T-cell (primary cell): ENCODE results near the gene NDUFS6. TPM values are rescaled to one million over a fixed set of nuclear protein-coding genes. Genes with fewer than 3 reads are reported as not detected.

Experiments
- ATAC-seq, 4 experiments: fragments of 200-7000 bp in 3 of 4; fragments of 150-1000 bp in 1 of 4; cut with Tn5 transposase; replicated peaks in 1 of 4; 1 replicate in 3 of 4; 2 replicates in 1 of 4; pipeline ENCODE4 v1.10.0; 2021; ENCODE audit warnings: moderate library complexity in 3 of 4, mild to moderate bottlenecking in 2 of 4, moderate number of reproducible peaks in 1 of 4
- CTCF ChIA-PET, 2 donors: fragments of 300-600 bp; sonication (Branson Sonifier 250); formaldehyde crosslinking; loops; one replicate each; lab custom pipeline; 2022; ENCODE audit warnings: antibody characterized with exemption in 2 of 2; lab: Charles Lee
- POLR2A ChIA-PET, 2 donors: fragments of 300-600 bp; sonication (Branson Sonifier 250); formaldehyde crosslinking; loops; one replicate each; lab custom pipeline; 2022; ENCODE audit warnings: antibody characterized with exemption in 2 of 2; lab: Charles Lee
- DNase-seq, 35 experiments: peaks; one replicate each; pipeline versions ENCODE4 v3.0.0 to v3.0.0-alpha.2; 2013 to 2023
- H3K27ac ChIP-seq: one replicate; pipeline ENCODE4 v1.5.1; 2013; ENCODE audit warnings: low read length
- H3K27me3 ChIP-seq, 2 experiments: replicated peaks in 1 of 2; 1 replicate in 1 of 2; 2 replicates in 1 of 2; pipeline versions ENCODE4 v1.6.1 to v1.7.0; 2013; ENCODE audit warnings: low read length in 1 of 2, mixed read lengths in 1 of 2; ENCODE audit not compliant: control insufficient read depth in 2 of 2, insufficient read depth in 2 of 2; ENCODE audit errors: extremely low read depth in 1 of 2
- H3K36me3 ChIP-seq, 2 donors: 1 replicate in 1 of 2; 2 replicates in 1 of 2; pipeline versions ENCODE4 v1.6.1 to v1.7.0; 2013; ENCODE audit warnings: low read length in 1 of 2; ENCODE audit not compliant: control insufficient read depth in 2 of 2, insufficient read depth in 1 of 2; ENCODE audit errors: extremely low read depth in 1 of 2
- H3K4me1 ChIP-seq, 2 experiments: 1 replicate in 1 of 2; 2 replicates in 1 of 2; pipeline versions ENCODE4 v1.6.1 to v1.7.0; 2013; ENCODE audit warnings: low read length in 2 of 2, mixed read lengths in 1 of 2; ENCODE audit not compliant: insufficient read depth in 2 of 2, control insufficient read depth in 1 of 2; ENCODE audit errors: extremely low read depth in 1 of 2
- H3K4me3 ChIP-seq, 2 donors: 1 replicate in 1 of 2; 2 replicates in 1 of 2; pipeline versions ENCODE4 v1.5.1 to v1.7.0; 2013; ENCODE audit warnings: mild to moderate bottlenecking in 2 of 2, low read length in 1 of 2, moderate library complexity in 1 of 2; ENCODE audit not compliant: control insufficient read depth in 1 of 2; ENCODE audit errors: extremely low read depth in 1 of 2
- H3K9me3 ChIP-seq: 2 replicates; pipeline ENCODE4 v1.7.0; 2013
- H3K27ac Mint-ChIP-seq, 2 donors: one replicate each; pipeline ENCODE4 v1.8.0; 2020 to 2021; ENCODE audit warnings: mild to moderate bottlenecking in 2 of 2, mixed read lengths in 2 of 2
- H3K27me3 Mint-ChIP-seq, 2 donors: one replicate each; pipeline ENCODE4 v1.8.0; 2021 to 2022; ENCODE audit warnings: mixed read lengths in 2 of 2
- H3K36me3 Mint-ChIP-seq: one replicate; pipeline ENCODE4 v1.8.0; 2021; ENCODE audit warnings: mixed read lengths
- H3K4me1 Mint-ChIP-seq, 3 donors: one replicate each; pipeline ENCODE4 v1.8.0; 2020 to 2022; ENCODE audit warnings: mixed read lengths in 3 of 3, mild to moderate bottlenecking in 1 of 3
- H3K4me3 Mint-ChIP-seq, 3 donors: one replicate each; pipeline ENCODE4 v1.8.0; 2020 to 2022; ENCODE audit warnings: mild to moderate bottlenecking in 3 of 3, mixed read lengths in 3 of 3, moderate library complexity in 3 of 3
- H3K9me3 Mint-ChIP-seq, 3 donors: one replicate each; pipeline ENCODE4 v1.8.0; 2020 to 2022; ENCODE audit warnings: mixed read lengths in 3 of 3
- WGBS: methylation state at CpG from one replicate; pipeline ENCODE4 v1.1.5; 2013; ENCODE audit warnings: missing lambda C conversion rate; ENCODE audit not compliant: insufficient coverage; 5-methylcytosine and 5-hydroxymethylcytosine counted together
- total RNA-seq, 35 experiments: library from RNA in 6 of 35; stranded (reverse) in 6 of 35; fragments of 120-200 nt in 1 of 35; gene quantifications; one replicate each; pipeline versions ENCODE4 v1.2.1 to v1.2.4 and lab custom pipeline; 2013 to 2026

Gene NDUFS6
- total RNA-seq, 5 donors from 2014 or later (not counting 1 experiment from before 2014, with no cell fraction given), result 16.4 to 21.7 (median 18.8) TPM

DNA sequence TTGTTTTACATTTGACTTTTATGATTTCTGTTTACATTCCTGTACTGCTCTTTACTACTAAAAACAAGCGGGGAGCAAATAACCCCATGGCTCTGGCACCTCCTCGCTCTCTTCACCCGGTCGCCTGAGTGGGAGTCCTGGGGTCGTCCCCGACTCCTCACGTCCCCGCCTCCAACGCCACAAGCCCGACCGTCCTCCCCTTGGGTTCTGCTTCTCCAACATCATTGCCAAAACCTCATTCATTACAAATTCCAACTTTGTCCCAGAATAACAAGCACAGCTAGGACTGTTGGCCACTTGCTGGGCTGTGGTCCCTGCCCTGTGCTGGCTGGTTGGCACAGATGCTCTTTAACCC is 36.6 kb upstream of the NDUFS6 start:
- Histone ChIP-seq H3K4me1 (no peaks in the 10 kb centered on the region), H3K27me3 (peaks cover 0 to 69% of the 10 kb centered on the region in 2 experiments), H3K27ac (no peak overlapping the region), H3K9me3 (no peaks in the 10 kb centered on the region), H3K36me3 (no peaks in the 10 kb centered on the region), H3K4me3 (no peak overlapping the region)
- Mint-ChIP-seq H3K4me1 (no peaks in the 10 kb centered on the region), H3K36me3 (no peaks in the 10 kb centered on the region), H3K27me3 (peaks cover 15 to 37% of the 10 kb centered on the region in 2 donors), H3K9me3 (no peaks in the 10 kb centered on the region), H3K4me3 (no peak overlapping the region), H3K27ac (peak overlapping the region in 1 of 2 donors; percentile 43)
- WGBS, result 83% methylated on average over 11 of the region's 11 CpGs
- POLR2A ChIA-PET, result no interaction called here
- DNase-seq, result no peak
- ATAC-seq, result no peak
- CTCF ChIA-PET, result no interaction called here

DNA sequence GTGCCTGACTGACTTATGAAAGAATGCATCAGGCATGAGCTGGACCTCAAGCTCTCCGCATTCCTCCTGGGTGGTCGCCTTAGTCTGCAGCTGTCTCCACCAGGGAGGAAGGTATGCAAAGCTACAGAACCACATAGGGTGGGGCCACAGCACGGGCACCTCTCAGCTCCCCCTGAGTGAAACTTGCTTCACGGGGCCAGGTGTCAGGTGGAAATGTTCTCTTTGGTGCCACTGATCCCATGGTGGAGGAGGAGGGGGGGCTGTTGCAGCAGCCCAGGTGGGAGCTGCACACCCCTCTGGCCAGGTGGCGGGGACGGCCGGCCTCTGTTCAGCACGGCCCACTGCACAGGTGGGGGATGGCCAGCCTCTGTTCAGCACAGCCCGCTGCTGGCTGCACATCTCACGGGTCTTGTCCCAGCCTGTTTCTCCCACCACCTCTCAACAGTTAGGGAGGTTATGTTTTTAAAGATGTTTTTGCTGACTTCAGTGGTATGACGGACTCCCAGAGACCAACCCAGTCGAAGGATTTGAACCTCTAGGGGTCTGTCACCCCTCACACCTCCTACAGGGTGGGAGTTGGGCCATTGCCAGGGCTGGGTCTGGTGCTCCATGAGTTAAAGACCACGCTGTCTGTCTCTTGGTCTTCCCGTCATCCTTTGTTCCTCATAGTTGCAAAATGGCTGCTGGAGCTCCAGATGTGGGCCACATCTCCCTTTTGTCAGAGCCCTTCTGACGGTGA is 35.9 kb upstream of the NDUFS6 start:
- Histone ChIP-seq H3K36me3 (no peaks in the 10 kb centered on the region), H3K4me3 (no peak overlapping the region), H3K4me1 (no peaks in the 10 kb centered on the region), H3K27ac (no peak overlapping the region), H3K9me3 (no peaks in the 10 kb centered on the region), H3K27me3 (peaks cover 0 to 74% of the 10 kb centered on the region in 2 experiments)
- Mint-ChIP-seq H3K4me3 (no peak overlapping the region), H3K36me3 (no peaks in the 10 kb centered on the region), H3K4me1 (no peaks in the 10 kb centered on the region), H3K27me3 (peaks cover 15 to 39% of the 10 kb centered on the region in 2 donors), H3K27ac (no peak overlapping the region), H3K9me3 (no peaks in the 10 kb centered on the region)
- CTCF ChIA-PET, result no interaction called here
- ATAC-seq (no peak), DNase-seq (no peak)
- POLR2A ChIA-PET, result no interaction called here
- 86% methylated on average over 6 of the region's 15 CpGs for WGBS

DNA sequence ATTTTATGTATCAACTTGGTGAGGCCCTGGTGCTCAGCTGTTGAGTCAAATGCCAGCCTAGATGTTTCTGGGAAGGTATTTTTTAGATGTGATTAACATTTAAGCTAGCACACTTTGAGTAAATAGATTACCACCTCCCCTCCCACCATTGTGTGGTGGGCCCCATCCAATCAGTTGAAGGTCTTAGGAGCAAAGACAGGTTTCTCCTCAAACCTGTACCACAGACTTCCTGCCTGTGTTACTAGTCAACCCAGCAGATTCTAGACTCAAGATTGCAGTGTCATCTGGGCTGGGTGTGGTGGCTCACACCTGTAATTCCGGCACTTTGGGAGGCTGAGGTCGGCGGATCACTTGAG is 35.3 kb upstream of the NDUFS6 start:
- Histone ChIP-seq H3K9me3 (no peaks in the 10 kb centered on the region), H3K4me1 (no peaks in the 10 kb centered on the region), H3K27me3 (peaks cover 0 to 72% of the 10 kb centered on the region in 2 experiments), H3K36me3 (no peaks in the 10 kb centered on the region), H3K4me3 (no peak overlapping the region), H3K27ac (no peak overlapping the region)
- Mint-ChIP-seq H3K27me3 (peaks cover 15 to 39% of the 10 kb centered on the region in 2 donors), H3K9me3 (no peaks in the 10 kb centered on the region), H3K36me3 (no peaks in the 10 kb centered on the region), H3K4me3 (no peak overlapping the region), H3K27ac (no peak overlapping the region), H3K4me1 (no peaks in the 10 kb centered on the region)
- CTCF ChIA-PET, result no interaction called here
- ATAC-seq, result no peak
- DNase-seq, result no peak
- POLR2A ChIA-PET, result no interaction called here
- WGBS, result 82% methylated on average over 3 of the region's 3 CpGs

DNA sequence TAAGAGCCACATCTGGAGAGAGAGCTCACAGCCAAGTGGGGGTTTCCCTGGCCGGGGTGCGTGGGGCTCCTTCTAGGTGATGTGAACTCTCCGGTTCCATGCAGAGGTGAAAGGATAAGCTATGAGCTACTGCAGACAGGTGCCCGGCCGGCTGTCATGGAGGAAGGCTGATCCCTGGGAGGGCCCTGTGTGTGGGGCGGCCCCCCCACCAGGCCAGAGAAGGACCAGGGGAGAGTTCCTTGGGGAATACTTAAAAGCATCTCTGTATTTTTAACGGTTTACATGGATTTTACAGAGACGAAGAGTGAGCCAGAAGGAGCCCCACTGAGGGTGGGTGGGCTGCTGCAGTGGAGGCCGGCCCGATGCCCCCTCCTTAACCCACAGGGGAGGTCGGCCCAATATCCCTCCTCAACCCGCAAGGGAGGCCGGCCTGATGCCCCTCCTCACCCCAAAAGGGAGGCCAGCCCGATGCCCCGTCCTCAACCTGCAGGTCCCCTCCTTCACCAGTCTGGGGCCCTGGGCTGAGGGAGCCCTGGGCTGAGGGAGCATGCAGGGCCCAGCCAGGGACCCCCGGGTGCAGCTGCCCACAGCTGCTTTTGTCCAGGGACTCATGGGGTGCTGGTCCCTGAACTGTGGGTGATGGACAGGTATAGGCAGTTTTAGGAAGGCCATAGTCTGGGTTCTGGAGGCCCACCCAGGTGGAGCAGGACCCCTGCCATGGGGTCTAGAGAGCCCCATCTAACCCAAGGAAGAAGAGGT is 33.5 kb upstream of the NDUFS6 start:
- H3K4me3 ChIP-seq, result no peak overlapping the region
- H3K4me1 Mint-ChIP-seq, result peaks cover 0 to 2% (median 0%) of the 10 kb centered on the region in 3 donors
- H3K9me3 Mint-ChIP-seq, result no peaks in the 10 kb centered on the region
- peaks cover 0 to 69% of the 10 kb centered on the region in 2 experiments for H3K27me3 ChIP-seq
- WGBS, result 83% methylated on average over 14 of the region's 16 CpGs
- no peak for ATAC-seq
- no peak for DNase-seq
- no peaks in the 10 kb centered on the region for H3K9me3 ChIP-seq
- H3K27me3 Mint-ChIP-seq, result peaks cover 11 to 30% of the 10 kb centered on the region in 2 donors
- no peaks in the 10 kb centered on the region for H3K36me3 Mint-ChIP-seq
- H3K4me1 ChIP-seq, result no peaks in the 10 kb centered on the region
- H3K36me3 ChIP-seq, result no peaks in the 10 kb centered on the region
- ChIA-PET CTCF (no interaction called here), POLR2A (no interaction called here)
- no peak overlapping the region for H3K27ac ChIP-seq
- H3K27ac Mint-ChIP-seq, result no peak overlapping the region
- no peak overlapping the region for H3K4me3 Mint-ChIP-seq

DNA sequence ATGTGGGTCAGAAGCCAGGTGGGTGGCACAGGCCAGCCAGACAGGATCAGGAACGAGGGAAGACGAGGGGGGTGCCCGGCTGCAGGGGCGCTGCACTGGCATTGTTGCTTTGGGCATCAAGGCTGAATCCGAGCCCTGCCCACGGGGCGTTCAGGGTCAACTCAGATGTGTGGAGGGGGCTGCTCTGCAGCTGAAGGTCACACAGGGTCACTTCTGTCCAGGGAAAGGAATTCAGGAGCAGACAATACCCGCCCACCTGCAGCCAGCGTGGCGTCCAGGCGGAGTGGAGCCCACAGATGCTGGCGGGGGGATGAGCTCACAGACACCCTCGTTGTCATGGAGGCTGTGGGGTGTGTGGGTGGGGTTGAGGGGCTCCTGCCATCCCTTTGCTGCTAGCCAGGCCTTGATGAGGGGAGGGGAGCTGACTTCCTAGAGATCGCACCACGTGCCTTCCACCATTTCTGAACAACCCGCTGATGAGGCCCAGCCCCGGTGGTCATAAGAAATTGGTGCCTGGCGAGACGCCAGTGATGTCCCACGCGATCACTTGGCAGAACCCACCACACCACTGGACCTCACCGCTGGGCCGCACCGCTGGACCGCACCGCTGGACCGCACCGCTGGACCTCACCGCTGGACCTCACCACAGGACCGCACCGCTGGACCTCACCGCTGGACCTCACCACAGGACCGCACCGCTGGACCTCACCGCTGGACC is 32.8 kb upstream of the NDUFS6 start:
- Histone ChIP-seq H3K4me3 (no peak overlapping the region), H3K9me3 (no peaks in the 10 kb centered on the region), H3K4me1 (no peaks in the 10 kb centered on the region), H3K27ac (no peak overlapping the region), H3K36me3 (no peaks in the 10 kb centered on the region), H3K27me3 (peaks cover 0 to 62% of the 10 kb centered on the region in 2 experiments)
- peaks cover 11 to 25% of the 10 kb centered on the region in 2 donors for H3K27me3 Mint-ChIP-seq
- WGBS, result 95% methylated on average over 29 of the region's 35 CpGs
- no peak for DNase-seq
- ChIA-PET CTCF (no interaction called here), POLR2A (no interaction called here)
- H3K36me3 Mint-ChIP-seq, result no peaks in the 10 kb centered on the region
- no peaks in the 10 kb centered on the region for H3K9me3 Mint-ChIP-seq
- H3K27ac Mint-ChIP-seq, result no peak overlapping the region
- ATAC-seq, result no peak
- no peak overlapping the region for H3K4me3 Mint-ChIP-seq
- H3K4me1 Mint-ChIP-seq, result peaks cover 0 to 2% (median 0%) of the 10 kb centered on the region in 3 donors

DNA sequence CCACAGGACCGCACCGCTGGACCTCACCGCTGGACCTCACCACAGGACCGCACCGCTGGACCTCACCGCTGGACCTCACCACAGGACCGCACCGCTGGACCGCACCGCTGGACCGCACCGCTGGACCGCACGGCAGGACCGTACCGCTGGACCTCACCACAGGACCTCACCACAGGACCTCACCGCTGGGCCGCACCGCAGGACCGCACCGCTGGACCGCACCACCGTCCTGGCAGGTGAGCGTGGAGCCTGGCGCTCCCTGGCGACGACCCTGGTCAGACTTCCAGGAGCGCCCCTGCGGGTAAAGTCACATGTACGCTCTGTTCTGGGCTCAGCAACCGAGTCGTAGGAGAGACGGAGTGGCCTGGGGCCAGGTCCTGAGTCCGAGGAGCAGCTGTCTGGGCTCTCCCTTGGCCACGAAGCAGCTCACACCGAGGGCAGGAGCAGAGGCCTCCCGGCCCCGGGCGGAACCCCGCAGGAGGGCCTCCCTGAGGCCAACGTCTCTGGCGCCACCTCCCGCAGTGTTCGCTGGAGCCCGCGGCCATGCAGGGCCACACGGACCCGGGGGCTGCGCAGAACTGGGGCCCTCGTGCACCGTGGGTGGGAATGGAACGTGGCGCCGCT is 32.1 kb upstream of the NDUFS6 start:
- Mint-ChIP-seq H3K4me1 (peaks cover 0 to 2% (median 0%) of the 10 kb centered on the region in 3 donors), H3K9me3 (no peaks in the 10 kb centered on the region), H3K36me3 (no peaks in the 10 kb centered on the region), H3K27me3 (peaks cover 6 to 19% of the 10 kb centered on the region in 2 donors), H3K4me3 (no peak overlapping the region), H3K27ac (no peak overlapping the region)
- no peak for ATAC-seq
- Histone ChIP-seq H3K27me3 (peaks cover 0 to 56% of the 10 kb centered on the region in 2 experiments), H3K4me3 (no peak overlapping the region), H3K36me3 (no peaks in the 10 kb centered on the region), H3K27ac (no peak overlapping the region), H3K4me1 (no peaks in the 10 kb centered on the region), H3K9me3 (no peaks in the 10 kb centered on the region)
- CTCF ChIA-PET, result no interaction called here
- DNase-seq, result no peak
- 93% methylated on average over 38 of the region's 54 CpGs for WGBS
- POLR2A ChIA-PET, result no interaction called here
